ENCODE results near the gene MAGED2.

DNA sequence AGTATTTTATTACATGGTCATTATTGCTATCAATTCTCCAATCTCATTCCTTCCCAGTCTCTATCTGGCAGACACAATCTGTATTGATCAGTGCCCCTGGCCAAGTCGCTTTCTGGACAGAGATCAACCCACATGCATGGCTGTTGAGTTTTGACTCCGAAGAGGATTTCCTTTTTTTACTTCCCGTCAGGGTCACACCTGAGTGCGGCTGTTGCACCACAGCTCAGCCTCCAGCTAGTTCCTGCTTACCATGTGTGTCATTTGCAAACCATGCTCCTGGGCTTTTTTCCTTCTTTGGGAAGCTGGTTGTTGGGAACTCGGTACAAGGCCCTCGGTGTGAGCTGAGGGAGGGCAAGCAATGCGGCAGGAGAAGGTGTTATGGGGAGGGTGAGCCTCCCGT, 11.7 kb downstream of the MAGED2 start:
- TF ChIP-seq, protein P1, sequence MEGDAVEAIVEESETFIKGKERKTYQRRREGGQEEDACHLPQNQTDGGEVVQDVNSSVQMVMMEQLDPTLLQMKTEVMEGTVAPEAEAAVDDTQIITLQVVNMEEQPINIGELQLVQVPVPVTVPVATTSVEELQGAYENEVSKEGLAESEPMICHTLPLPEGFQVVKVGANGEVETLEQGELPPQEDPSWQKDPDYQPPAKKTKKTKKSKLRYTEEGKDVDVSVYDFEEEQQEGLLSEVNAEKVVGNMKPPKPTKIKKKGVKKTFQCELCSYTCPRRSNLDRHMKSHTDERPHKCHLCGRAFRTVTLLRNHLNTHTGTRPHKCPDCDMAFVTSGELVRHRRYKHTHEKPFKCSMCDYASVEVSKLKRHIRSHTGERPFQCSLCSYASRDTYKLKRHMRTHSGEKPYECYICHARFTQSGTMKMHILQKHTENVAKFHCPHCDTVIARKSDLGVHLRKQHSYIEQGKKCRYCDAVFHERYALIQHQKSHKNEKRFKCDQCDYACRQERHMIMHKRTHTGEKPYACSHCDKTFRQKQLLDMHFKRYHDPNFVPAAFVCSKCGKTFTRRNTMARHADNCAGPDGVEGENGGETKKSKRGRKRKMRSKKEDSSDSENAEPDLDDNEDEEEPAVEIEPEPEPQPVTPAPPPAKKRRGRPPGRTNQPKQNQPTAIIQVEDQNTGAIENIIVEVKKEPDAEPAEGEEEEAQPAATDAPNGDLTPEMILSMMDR (IDR thresholded peaks at IDR 0.05; ENCODE audit: extremely low read depth in 1 of 2, insufficient read depth in 1 of 2, low read depth in 1 of 2, low read length in 2 of 2), result no peak
- TF ChIP-seq POLR2A (IDR thresholded peaks at IDR 0.05; ENCODE audit: low read depth, low read length), result no peak
- no peak for TF ChIP-seq MYC (IDR thresholded peaks at IDR 0.05; ENCODE audit: low read depth, low read length)
